ENCODE data around the gene GTF2H2.
"Not testable (repeated sequence)": the region's sequence is repeated elsewhere in the genome, so short reads cannot be mapped to it uniquely, and the experiment has no call there.

The GTF2H2 gene

GRCh38 chr5:71067262-71067928 is at the start of gene GTF2H2:
GTF2H2 (minus strand) TSS chr5:71067676; CDS start chr5:71062763, 4,913 bp downstream.
- not testable (repeated sequence) for DNase-seq

- not testable (repeated sequence) for DNase-seq
Observed at GRCh38 chr5:71109730-71110275, 42.3 kb upstream of the GTF2H2 start.

- DNase-seq: not testable (repeated sequence)
Observed at GRCh38 chr5:71099996-71100395, 32.5 kb upstream of the GTF2H2 start.

GRCh38 chr5:71097930-71098203 is 30.4 kb upstream of the GTF2H2 start:
- not testable (repeated sequence) for DNase-seq

GRCh38 chr5:71097173-71097929 is 29.9 kb upstream of the GTF2H2 start:
- not testable (repeated sequence) for DNase-seq

- not testable (repeated sequence) for DNase-seq
Observed at GRCh38 chr5:71089773-71090172, 22.3 kb upstream of the GTF2H2 start.

GRCh38 chr5:71088754-71089153 is 21.3 kb upstream of the GTF2H2 start:
- DNase-seq: not testable (repeated sequence)

GRCh38 chr5:71086145-71086544 is 18.7 kb upstream of the GTF2H2 start:
- not testable (repeated sequence) for DNase-seq

GRCh38 chr5:71084280-71085063 is 17.0 kb upstream of the GTF2H2 start:
- DNase-seq: not testable (repeated sequence)

GRCh38 chr5:71082898-71083297 is 15.4 kb upstream of the GTF2H2 start:
- not testable (repeated sequence) for DNase-seq

- not testable (repeated sequence) for DNase-seq
Observed at GRCh38 chr5:71082340-71082739, 14.9 kb upstream of the GTF2H2 start.

GRCh38 chr5:71061322-71061721 is 6.2 kb downstream of the GTF2H2 start:
- DNase-seq: not testable (repeated sequence)

- DNase-seq: not testable (repeated sequence)
Observed at GRCh38 chr5:71059426-71059825, 8.1 kb downstream of the GTF2H2 start.

- DNase-seq: not testable (repeated sequence)
Observed at GRCh38 chr5:71044808-71045207, 22.7 kb downstream of the GTF2H2 start.

GRCh38 chr5:71044128-71044527 is 23.3 kb downstream of the GTF2H2 start:
- DNase-seq: not testable (repeated sequence)

- DNase-seq: not testable (repeated sequence)
Observed at GRCh38 chr5:71031046-71031776, 36.3 kb downstream of the GTF2H2 start.

GRCh38 chr5:71025289-71025953 is 42.1 kb downstream of the GTF2H2 start, which contains the start of gene NAIP:
NAIP (minus strand) TSS chr5:71025339; CDS start chr5:71012915, 12,424 bp downstream.
- not testable (repeated sequence) for DNase-seq

- not testable (repeated sequence) for DNase-seq
Observed at GRCh38 chr5:71020643-71021042, 46.8 kb downstream of the GTF2H2 start.

- not testable (repeated sequence) for DNase-seq
Observed at GRCh38 chr5:71018376-71019005, 49.0 kb downstream of the GTF2H2 start.

- DNase-seq: no peak
Observed at GRCh38 chr5:71014176-71014575, 53.3 kb downstream of the GTF2H2 start.

- DNase-seq: no peak
Observed at GRCh38 chr5:71013575-71013974, 53.9 kb downstream of the GTF2H2 start.

All from NCI-H226 (cell line).